SK-N-SH (cell line): ENCODE measurements around the gene ANAPC2. TPM values are rescaled to one million over a fixed set of nuclear protein-coding genes. Genes with fewer than 3 reads are reported as not detected.

Source experiments
- CTCF ChIA-PET: fragments of 300-600, 350-600 bp; formaldehyde crosslinking; extraction: SDS; loops from one replicate; lab custom pipeline; 2021; lab: Yijun Ruan, JAX
- POLR2A ChIA-PET: fragments of 350-600 bp; sonication (Branson Sonifier 250); formaldehyde crosslinking; extraction: SDS; loops from one replicate; lab custom pipeline; 2020; ENCODE audit warnings: antibody characterized with exemption, inconsistent platforms; lab: Yijun Ruan, JAX
- DNase-seq: peaks from one replicate; pipeline ENCODE4 v3.0.0; 2012
- H2AFZ ChIP-seq: fragments of 200-600 bp; sonication (generic); 2 replicates; pipeline ENCODE4 v1.8.1; 2016; ENCODE audit warnings: antibody characterized with exemption, mild to moderate bottlenecking, low read depth
- H3F3A ChIP-seq: fragments of 200-600 bp; sonication (generic); replicated peaks from 2 replicates; pipeline ENCODE3; 2016; ENCODE audit warnings: antibody characterized with exemption, mild to moderate bottlenecking; ENCODE audit not compliant: insufficient read depth
- H3K27ac ChIP-seq, 2 experiments: fragments of 200-500 bp in 1 of 2; fragments of 200-600 bp in 1 of 2; sonication (Bioruptor generic) in 1 of 2; sonication (generic), shearing (Covaris generic) in 1 of 2; 2 replicates each; pipeline versions ENCODE4 v1.5.1 to v1.6.1; 2014 to 2016; ENCODE audit warnings: low read depth in 2 of 2, inconsistent platforms in 1 of 2, low read length in 1 of 2, mild to moderate bottlenecking in 1 of 2, mixed read lengths in 1 of 2
- H3K27me3 ChIP-seq: fragments of 200-600 bp; sonication (generic), shearing (Covaris generic); 2 replicates; pipeline ENCODE4 v1.6.1; 2016; ENCODE audit warnings: mixed run types; ENCODE audit not compliant: insufficient read depth
- H3K36me3 ChIP-seq, 2 experiments: fragments of 200-500 bp in 1 of 2; fragments of 200-600 bp in 1 of 2; sonication (Bioruptor generic) in 1 of 2; sonication (generic) in 1 of 2; replicated peaks in 1 of 2; 2 replicates each; pipeline versions ENCODE3 to v1.5.1; 2014 to 2016; ENCODE audit warnings: low read length in 1 of 2, mild to moderate bottlenecking in 1 of 2; ENCODE audit not compliant: insufficient read depth in 2 of 2, control insufficient read depth in 1 of 2
- H3K4me1 ChIP-seq, 2 experiments: fragments of 200-500 bp in 1 of 2; fragments of 200-600 bp in 1 of 2; sonication (Bioruptor generic) in 1 of 2; sonication (generic), shearing (Covaris generic) in 1 of 2; 2 replicates each; pipeline versions ENCODE4 v1.5.1 to v1.6.1; 2014 to 2016; ENCODE audit warnings: low read depth in 1 of 2, low read length in 1 of 2, mixed run types in 1 of 2; ENCODE audit not compliant: insufficient read depth in 2 of 2, control insufficient read depth in 1 of 2
- H3K4me2 ChIP-seq: fragments of 200-600 bp; sonication (generic), shearing (Covaris generic); 2 replicates; pipeline ENCODE4 v1.6.1; 2017; ENCODE audit warnings: mixed run types
- H3K4me3 ChIP-seq, 2 experiments: fragments of 200-500 bp in 1 of 2; fragments of 200-600 bp in 1 of 2; sonication (Bioruptor generic) in 1 of 2; sonication (generic), shearing (Covaris generic) in 1 of 2; 2 replicates each; pipeline versions ENCODE4 v1.5.1 to v1.8.1; 2014 to 2016; ENCODE audit warnings: low read depth in 2 of 2, inconsistent platforms in 1 of 2, low read length in 1 of 2, mild to moderate bottlenecking in 1 of 2, mixed read lengths in 1 of 2, moderate library complexity in 1 of 2
- H3K79me2 ChIP-seq: fragments of 200-600 bp; sonication (generic); 2 replicates; pipeline ENCODE4 v1.8.1; 2017; ENCODE audit warnings: mild to moderate bottlenecking; ENCODE audit not compliant: insufficient read depth
- H3K9ac ChIP-seq: fragments of 200-600 bp; sonication (generic); 2 replicates; pipeline ENCODE4 v1.6.1; 2017; ENCODE audit warnings: mixed run types
- H3K9me2 ChIP-seq: fragments of 200-600 bp; sonication (generic); 2 replicates; pipeline ENCODE4 v1.6.1; 2017; ENCODE audit warnings: mixed run types
- H3K9me3 ChIP-seq: fragments of 200-600 bp; sonication (generic); 2 replicates; pipeline ENCODE4 v1.6.1; 2017; ENCODE audit warnings: mixed run types, mild to moderate bottlenecking, moderate library complexity
- H4K20me1 ChIP-seq: fragments of 200-600 bp; sonication (generic); 2 replicates; pipeline ENCODE4 v1.6.1; 2017; ENCODE audit warnings: mild to moderate bottlenecking, mixed run types; ENCODE audit not compliant: insufficient read depth
- CHD2 ChIP-seq: fragments of 150-350 bp; IDR thresholded peaks from 2 replicates; pipeline ENCODE4 v1.6.1; 2018; ENCODE audit warnings: low read length; ENCODE audit not compliant: partially characterized antibody
- EP300 ChIP-seq, 2 experiments: IDR thresholded peaks; 2 replicates each; pipeline versions ENCODE4 v1.4.0 to v1.6.1; 2012; ENCODE audit warnings: borderline replicate concordance in 1 of 2, low read depth in 1 of 2, low read length in 1 of 2
- FOXJ3 ChIP-seq: sonication (generic); formaldehyde crosslinking; IDR thresholded peaks from 2 replicates; pipeline ENCODE4 v1.5.1; 2020; ENCODE audit warnings: mild to moderate bottlenecking, missing genetic modification reagents
- GABPA ChIP-seq: IDR thresholded peaks from 2 replicates; pipeline ENCODE4 v1.4.0; 2012; ENCODE audit warnings: low read depth, mild to moderate bottlenecking
- GATA2 ChIP-seq: sonication (generic); formaldehyde crosslinking; IDR thresholded peaks from 2 replicates; pipeline ENCODE4 v1.5.0; 2020; ENCODE audit warnings: mild to moderate bottlenecking, missing genetic modification reagents
- MAX ChIP-seq: IDR thresholded peaks from 2 replicates; pipeline ENCODE4 v1.4.0; 2012; ENCODE audit warnings: low read depth
- MXI1 ChIP-seq: IDR thresholded peaks from 2 replicates; pipeline ENCODE4 v1.6.1; 2012; ENCODE audit warnings: mild to moderate bottlenecking, low read depth, low read length, improper control_type of control experiment
- NFIC ChIP-seq: IDR thresholded peaks from 2 replicates; pipeline ENCODE4 v1.4.0; 2012; ENCODE audit warnings: borderline replicate concordance
- NRF1 ChIP-seq: IDR thresholded peaks from 2 replicates; pipeline ENCODE4 v1.6.1; 2012; ENCODE audit warnings: low read depth, mild to moderate bottlenecking, low read length
- PBX3 ChIP-seq: IDR thresholded peaks from 2 replicates; pipeline ENCODE4; 2012
- POLR2AphosphoS5 ChIP-seq: IDR thresholded peaks from 2 replicates; pipeline ENCODE4 v1.6.1; 2012; ENCODE audit warnings: low read depth, low read length
- RAD21 ChIP-seq: IDR thresholded peaks from 2 replicates; pipeline ENCODE4 v1.6.1; 2012; ENCODE audit warnings: mild to moderate bottlenecking, low read length
- SIN3A ChIP-seq: IDR thresholded peaks from 2 replicates; pipeline ENCODE4 v1.6.1; 2012; ENCODE audit warnings: low read depth, mild to moderate bottlenecking, low read length, moderate library complexity, borderline replicate concordance
- SMC3 ChIP-seq: IDR thresholded peaks from 2 replicates; pipeline ENCODE4 v1.6.1; 2012; ENCODE audit warnings: low read depth, low read length, improper control_type of control experiment
- USF1 ChIP-seq: IDR thresholded peaks from 2 replicates; pipeline ENCODE4 v1.4.0; 2012; ENCODE audit warnings: low read depth, borderline replicate concordance
- YY1 ChIP-seq: IDR thresholded peaks from 2 replicates; pipeline ENCODE4 v1.4.0; 2012; ENCODE audit warnings: low read depth, mild to moderate bottlenecking
- WGBS: methylation state at CpG from one replicate; pipeline ENCODE4 v1.1.6; 2017; ENCODE audit warnings: low lambda C conversion rate; 5-methylcytosine and 5-hydroxymethylcytosine counted together
- polyA plus RNA-seq, 3 experiments: library from polyadenylated mRNA; depleted of rRNA; stranded (reverse); fragments of >200 nt; gene quantifications; 2 replicates each; pipeline ENCODE4 v1.2.3, GENCODE V29; 2012

The ANAPC2 gene
- polyA plus RNA-seq, 1 of the 3 experiments (the other 2 are of a cell fraction), result 35.1 TPM

GRCh38 chr9:137161558-137162486, 26.5 kb downstream of the ANAPC2 start:
- TF ChIP-seq EP300 (IDR thresholded peaks at IDR 0.05; ENCODE audit: borderline replicate concordance in 1 of 2, low read depth in 1 of 2, low read length in 1 of 2) (no peak), GABPA (no peak), SIN3A (no peak), CHD2 (no peak), NRF1 (no peak), MXI1 (no peak), FOXJ3 (CRISPR knock-in tag) (no peak), USF1 (no peak), NFIC (no peak), RAD21 (no peak), MAX (no peak), POLR2AphosphoS5 (no peak), YY1 (no peak), PBX3 (no peak), GATA2 (CRISPR knock-in tag) (no peak), SMC3 (no peak)
- H3K4me2 ChIP-seq, result no peak overlapping the region
- ChIA-PET CTCF (no interaction called here), POLR2A (no interaction called here)
- DNase-seq, result peak; percentile 82
- no peak overlapping the region for H3K9ac ChIP-seq
- peaks cover 0 to 3% of the 10 kb centered on the region in 2 experiments; a peak in 1 of 4 replicates for H3K4me1 ChIP-seq
- peaks cover 12% of the 10 kb centered on the region for H3K27me3 ChIP-seq
- H3K79me2 ChIP-seq, result no peaks in the 10 kb centered on the region
- H3F3A ChIP-seq, result no peaks in the 10 kb centered on the region
- no peaks in the 10 kb centered on the region for H3K9me2 ChIP-seq
- no peaks in the 10 kb centered on the region for H4K20me1 ChIP-seq
- no peak overlapping the region for H3K4me3 ChIP-seq
- no peaks in the 10 kb centered on the region for H3K36me3 ChIP-seq
- no peak overlapping the region for H3K27ac ChIP-seq
- H3K9me3 ChIP-seq, result no peaks in the 10 kb centered on the region
- no peak overlapping the region for H2AFZ ChIP-seq
- WGBS, result 81% methylated on average over 38 of the region's 71 CpGs
